PC-9 (cell line): ENCODE data around the gene ABCD4. TPM values are rescaled to one million over a fixed set of nuclear protein-coding genes. Genes with fewer than 3 reads are reported as not detected.

Experiments
- BruUV-seq: library from RNA; stranded (reverse); fragments of 400-500 nt; replicated peaks from 2 replicates; lab custom pipeline; 2021; lab: Mats Ljungman, UMichigan
- CTCF ChIA-PET: fragments of 300-600 bp; sonication (Branson Sonifier 250); formaldehyde crosslinking; loops from one replicate; lab custom pipeline; 2022; ENCODE audit warnings: antibody characterized with exemption; lab: Charles Lee
- POLR2A ChIA-PET: fragments of 300-600 bp; sonication (Branson Sonifier 250); formaldehyde crosslinking; loops from one replicate; lab custom pipeline; 2022; ENCODE audit warnings: antibody characterized with exemption; ENCODE audit not compliant: unreplicated experiment; lab: Charles Lee
- DNase-seq, 2 experiments: peaks; one replicate each; pipeline versions ENCODE4 v3.0.0 to v3.0.0-alpha.2; 2015 to 2022; ENCODE audit warnings: mixed read lengths in 1 of 2
- H2AFZ ChIP-seq: fragments of 200-600 bp; sonication (generic); 2 replicates; pipeline ENCODE4 v1.8.1; 2017; ENCODE audit warnings: antibody characterized with exemption
- H3F3A ChIP-seq: fragments of 200-600 bp; sonication (generic); 2 replicates; pipeline ENCODE4 v1.8.1; 2017; ENCODE audit warnings: antibody characterized with exemption, mild to moderate bottlenecking, low read depth; ENCODE audit not compliant: insufficient read depth
- H3K27ac ChIP-seq: fragments of 200-600 bp; sonication (generic); 2 replicates; pipeline ENCODE4 v1.6.1; 2016; ENCODE audit warnings: mixed run types
- H3K27me3 ChIP-seq: fragments of 200-600 bp; sonication (generic); 2 replicates; pipeline ENCODE4 v1.6.1; 2016; ENCODE audit warnings: low read depth, mixed run types; ENCODE audit not compliant: insufficient read depth
- H3K36me3 ChIP-seq: fragments of 200-600 bp; sonication (generic); 2 replicates; pipeline ENCODE4 v1.6.1; 2016; ENCODE audit warnings: low read depth, mixed run types
- H3K4me1 ChIP-seq: fragments of 200-600 bp; sonication (generic); replicated peaks from 2 replicates; pipeline ENCODE4 v1.6.1; 2016; ENCODE audit warnings: mixed run types; ENCODE audit not compliant: insufficient read depth
- H3K4me2 ChIP-seq: fragments of 200-600 bp; sonication (generic); 2 replicates; pipeline ENCODE4 v1.6.1; 2017; ENCODE audit warnings: mixed run types
- H3K4me3 ChIP-seq: fragments of 200-600 bp; sonication (generic); 2 replicates; pipeline ENCODE4 v1.6.1; 2016; ENCODE audit warnings: mixed run types
- H3K79me2 ChIP-seq: fragments of 200-600 bp; sonication (generic); 2 replicates; pipeline ENCODE4 v1.6.1; 2017; ENCODE audit warnings: low read depth, mixed run types
- H3K9me2 ChIP-seq: fragments of 200-600 bp; sonication (generic); 2 replicates; pipeline ENCODE4 v1.8.1; 2017; ENCODE audit warnings: mild to moderate bottlenecking; ENCODE audit not compliant: insufficient read depth
- H3K9me3 ChIP-seq: fragments of 200-600 bp; sonication (generic); 2 replicates; pipeline ENCODE4 v1.8.1; 2016; ENCODE audit warnings: low read depth; ENCODE audit not compliant: insufficient read depth
- H4K20me1 ChIP-seq: fragments of 200-600 bp; sonication (generic); 2 replicates; pipeline ENCODE4 v1.8.1; 2017; ENCODE audit not compliant: insufficient read depth
- EZH2 ChIP-seq: fragments of 200-600 bp; sonication (generic); IDR thresholded peaks from 2 replicates; pipeline ENCODE4 v1.8.0; 2017; ENCODE audit warnings: antibody characterized with exemption, low read depth
- intact Hi-C: fragments of 100-400 bp; cut with micrococcal nuclease; formaldehyde crosslinking; loops from one replicate; pipeline ENCODE4 v1.10.0; 2022; ENCODE audit not compliant: unreplicated experiment
- total RNA-seq: library from RNA; stranded (reverse); gene quantifications from 2 replicates; pipeline ENCODE4 v1.2.3, GENCODE V29; 2021
- TF ChIP-seq, protein P1 (sequence below): fragments of 200-600 bp; sonication (generic); conservative IDR thresholded peaks from 2 replicates; pipeline ENCODE4 v1.6.1; 2017; ENCODE audit warnings: mixed run types, antibody characterized with exemption, mild to moderate bottlenecking, moderate library complexity

The ABCD4 gene
- total RNA-seq, 1 experiment from 2014 or later = 150 TPM

DNA sequence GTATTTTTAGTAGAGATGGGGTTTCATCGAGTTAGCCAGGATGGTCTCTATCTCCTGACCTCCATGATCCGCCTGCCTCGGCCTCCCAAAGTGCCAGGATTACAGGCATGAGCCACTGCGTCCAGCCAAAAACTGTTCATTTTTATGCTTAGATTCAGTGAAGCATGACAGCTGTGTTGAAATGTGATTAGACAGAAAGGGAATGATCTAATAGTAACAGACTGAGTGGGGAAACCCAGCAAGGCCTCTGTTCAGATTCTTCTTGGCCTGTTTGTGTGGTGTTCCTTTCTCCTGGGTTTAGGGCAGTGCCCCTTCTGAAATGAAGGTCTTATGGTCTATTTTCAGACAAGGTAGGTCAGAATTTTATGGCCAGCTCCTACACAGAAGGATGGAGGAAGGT, 11.8 kb upstream of the ABCD4 start:
- Histone ChIP-seq H3K4me1 (0 out of 2 replicates have a peak, but pooled peaks cover 5% of the 10 kb centered on the region), H3K27ac (no peak overlapping the region), H3F3A (no peaks in the 10 kb centered on the region), H3K79me2 (no peaks in the 10 kb centered on the region), H3K36me3 (no peaks in the 10 kb centered on the region), H2AFZ (no peak overlapping the region), H3K9me3 (no peaks in the 10 kb centered on the region), H3K4me3 (no peak overlapping the region), H3K9me2 (no peaks in the 10 kb centered on the region), H3K27me3 (no peaks in the 10 kb centered on the region), H4K20me1 (no peaks in the 10 kb centered on the region), H3K4me2 (no peak overlapping the region)
- POLR2A ChIA-PET = no interaction called here
- intact Hi-C loops = no loop called here
- no peak for TF ChIP-seq EZH2
- TF ChIP-seq, protein P1, sequence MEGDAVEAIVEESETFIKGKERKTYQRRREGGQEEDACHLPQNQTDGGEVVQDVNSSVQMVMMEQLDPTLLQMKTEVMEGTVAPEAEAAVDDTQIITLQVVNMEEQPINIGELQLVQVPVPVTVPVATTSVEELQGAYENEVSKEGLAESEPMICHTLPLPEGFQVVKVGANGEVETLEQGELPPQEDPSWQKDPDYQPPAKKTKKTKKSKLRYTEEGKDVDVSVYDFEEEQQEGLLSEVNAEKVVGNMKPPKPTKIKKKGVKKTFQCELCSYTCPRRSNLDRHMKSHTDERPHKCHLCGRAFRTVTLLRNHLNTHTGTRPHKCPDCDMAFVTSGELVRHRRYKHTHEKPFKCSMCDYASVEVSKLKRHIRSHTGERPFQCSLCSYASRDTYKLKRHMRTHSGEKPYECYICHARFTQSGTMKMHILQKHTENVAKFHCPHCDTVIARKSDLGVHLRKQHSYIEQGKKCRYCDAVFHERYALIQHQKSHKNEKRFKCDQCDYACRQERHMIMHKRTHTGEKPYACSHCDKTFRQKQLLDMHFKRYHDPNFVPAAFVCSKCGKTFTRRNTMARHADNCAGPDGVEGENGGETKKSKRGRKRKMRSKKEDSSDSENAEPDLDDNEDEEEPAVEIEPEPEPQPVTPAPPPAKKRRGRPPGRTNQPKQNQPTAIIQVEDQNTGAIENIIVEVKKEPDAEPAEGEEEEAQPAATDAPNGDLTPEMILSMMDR = no peak
- no TSS peak for BruUV-seq
- CTCF ChIA-PET = no interaction called here
- no peak for DNase-seq

DNA sequence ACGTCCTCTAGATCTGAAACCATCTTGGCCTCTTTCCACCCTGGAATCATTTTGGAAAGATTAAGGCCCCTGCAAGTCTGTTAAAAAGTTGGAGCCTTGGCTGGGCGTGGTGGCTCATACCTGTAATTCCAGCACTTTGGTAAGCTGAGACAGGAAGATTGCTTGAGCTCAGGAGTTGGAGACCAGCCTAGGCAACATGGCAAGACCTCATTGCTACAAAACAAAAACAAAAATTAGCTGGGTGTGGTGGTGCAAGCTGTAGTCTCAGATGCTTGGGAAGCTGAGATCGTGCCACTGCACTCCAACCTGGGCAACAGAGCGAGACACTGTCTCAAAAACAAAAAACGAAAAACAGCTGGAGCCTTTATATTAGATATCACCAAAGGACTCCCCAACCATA, 10.9 kb upstream of the ABCD4 start:
- TF ChIP-seq EZH2 = no peak
- TF ChIP-seq, protein P1 = no peak
- ChIA-PET CTCF (interaction anchor here (0.6 to 0.9 kb wide), 3 partner anchors 67 to 678 kb away, joined by 6 to 11 read pairs (median 10); no protein-coding TSS in a partner anchor), POLR2A (interaction anchor here (0.6 to 0.7 kb wide), 5 partner anchors 18 to 1677 kb away, joined by 3 to 16 read pairs (median 3); no protein-coding TSS in a partner anchor)

DNA sequence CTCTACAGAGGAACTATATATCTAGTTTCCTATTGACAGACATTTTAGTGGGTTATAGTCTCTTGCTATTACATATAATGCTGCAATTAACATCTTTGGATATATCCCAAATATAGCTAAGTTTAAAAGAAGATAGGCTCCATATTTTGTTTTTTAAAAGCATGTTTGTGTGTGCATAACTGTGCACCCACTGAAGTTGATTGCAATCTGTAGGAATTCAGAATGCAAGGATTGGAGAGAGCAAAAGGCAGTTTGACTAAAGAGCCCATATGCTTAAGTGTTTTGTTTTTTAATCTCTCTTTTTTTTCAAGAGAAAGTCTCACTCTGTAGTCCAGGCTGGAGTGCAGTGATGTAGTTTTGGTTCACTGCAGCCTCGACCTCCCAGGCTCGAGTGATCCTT, 9.4 kb upstream of the ABCD4 start:
- Histone ChIP-seq H3K4me1 (0 out of 2 replicates have a peak, but pooled peaks cover 5% of the 10 kb centered on the region), H3F3A (no peaks in the 10 kb centered on the region), H3K36me3 (no peaks in the 10 kb centered on the region), H2AFZ (no peak overlapping the region), H3K27ac (no peak overlapping the region), H3K4me2 (no peak overlapping the region), H4K20me1 (no peaks in the 10 kb centered on the region), H3K9me3 (no peaks in the 10 kb centered on the region), H3K9me2 (no peaks in the 10 kb centered on the region), H3K27me3 (no peaks in the 10 kb centered on the region), H3K79me2 (no peaks in the 10 kb centered on the region), H3K4me3 (no peak overlapping the region)
- DNase-seq = no peak
- ChIA-PET POLR2A (no interaction called here), CTCF (interaction anchor here (0.6 kb wide), 3 partner anchors 60 to 766 kb away, joined by 3 to 4 read pairs (median 3); no protein-coding TSS in a partner anchor)
- TF ChIP-seq EZH2 = no peak
- TF ChIP-seq, protein P1 = no peak
- no TSS peak for BruUV-seq
- intact Hi-C loops = no loop called here

More for the DNA sequence above, 10.9 kb upstream of the ABCD4 start:
- Histone ChIP-seq H2AFZ (no peak overlapping the region; the same call in 1 of the 2 replicates), H3K27me3 (no peaks in the 10 kb centered on the region), H3K4me1 (0 out of 2 replicates have a peak, but pooled peaks cover 5% of the 10 kb centered on the region), H3K27ac (no peak overlapping the region), H3K36me3 (no peaks in the 10 kb centered on the region), H3F3A (no peaks in the 10 kb centered on the region), H3K4me2 (no peak overlapping the region), H4K20me1 (no peaks in the 10 kb centered on the region), H3K79me2 (no peaks in the 10 kb centered on the region), H3K4me3 (no peak overlapping the region), H3K9me3 (no peaks in the 10 kb centered on the region), H3K9me2 (no peaks in the 10 kb centered on the region)
- DNase-seq = peak; percentile 56 to 58
- intact Hi-C loops = no loop called here
- BruUV-seq = no TSS peak
